ENCODE measurements around the gene RETREG1. TPM values are rescaled to one million over a fixed set of nuclear protein-coding genes. Genes with fewer than 3 reads are reported as not detected.
"Not testable (repeated sequence)": the region's sequence is repeated elsewhere in the genome, so short reads cannot be mapped to it uniquely, and the experiment has no call there.

The RETREG1 gene
- polyA plus RNA-seq, 1 of the 3 experiments (the other 2 are of a cell fraction) = 0.43 TPM

DNA sequence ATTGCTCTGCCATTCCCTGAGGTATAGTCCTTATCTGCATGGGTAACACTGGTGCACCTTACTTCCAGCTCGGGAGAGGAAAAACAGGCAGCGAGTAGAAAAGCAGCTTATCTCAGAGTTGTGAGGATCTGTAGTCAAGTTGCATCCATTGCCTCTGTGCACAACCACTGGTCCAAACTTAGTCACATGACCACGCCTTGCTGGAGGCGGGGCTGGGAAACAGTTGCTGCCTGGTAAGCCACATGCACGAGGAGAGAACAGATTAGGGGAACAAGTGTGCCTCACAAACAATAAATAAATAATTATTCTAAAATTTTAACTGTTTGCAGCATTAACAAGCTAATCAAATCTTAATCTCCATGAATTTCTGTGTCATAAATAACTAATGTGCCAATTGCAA is 169.8 kb downstream of the RETREG1 start:
- CTCF ChIA-PET = interaction anchor here (1.0 to 3.4 kb wide), 4 partner anchors 9 to 286 kb away, joined by 4 to 14 read pairs (median 4); no protein-coding TSS in a partner anchor
- TF ChIP-seq GATA2 (CRISPR knock-in tag; IDR thresholded peaks at IDR 0.05) = no peak
- TF ChIP-seq, protein P1, sequence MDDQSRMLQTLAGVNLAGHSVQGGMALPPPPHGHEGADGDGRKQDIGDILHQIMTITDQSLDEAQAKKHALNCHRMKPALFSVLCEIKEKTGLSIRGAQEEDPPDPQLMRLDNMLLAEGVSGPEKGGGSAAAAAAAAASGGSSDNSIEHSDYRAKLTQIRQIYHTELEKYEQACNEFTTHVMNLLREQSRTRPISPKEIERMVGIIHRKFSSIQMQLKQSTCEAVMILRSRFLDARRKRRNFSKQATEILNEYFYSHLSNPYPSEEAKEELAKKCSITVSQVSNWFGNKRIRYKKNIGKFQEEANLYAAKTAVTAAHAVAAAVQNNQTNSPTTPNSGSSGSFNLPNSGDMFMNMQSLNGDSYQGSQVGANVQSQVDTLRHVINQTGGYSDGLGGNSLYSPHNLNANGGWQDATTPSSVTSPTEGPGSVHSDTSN (IDR thresholded peaks at IDR 0.05) = no peak
- no peak for TF ChIP-seq EP300 (IDR thresholded peaks at IDR 0.05; ENCODE audit: borderline replicate concordance in 1 of 2, low read depth in 1 of 2, low read length in 1 of 2)
- TF ChIP-seq, protein P2, sequence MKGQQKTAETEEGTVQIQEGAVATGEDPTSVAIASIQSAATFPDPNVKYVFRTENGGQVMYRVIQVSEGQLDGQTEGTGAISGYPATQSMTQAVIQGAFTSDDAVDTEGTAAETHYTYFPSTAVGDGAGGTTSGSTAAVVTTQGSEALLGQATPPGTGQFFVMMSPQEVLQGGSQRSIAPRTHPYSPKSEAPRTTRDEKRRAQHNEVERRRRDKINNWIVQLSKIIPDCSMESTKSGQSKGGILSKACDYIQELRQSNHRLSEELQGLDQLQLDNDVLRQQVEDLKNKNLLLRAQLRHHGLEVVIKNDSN (IDR thresholded peaks at IDR 0.05; ENCODE audit: borderline replicate concordance, low read depth) = peak; percentile 64; the same call in 1 of the 2 replicates

DNA sequence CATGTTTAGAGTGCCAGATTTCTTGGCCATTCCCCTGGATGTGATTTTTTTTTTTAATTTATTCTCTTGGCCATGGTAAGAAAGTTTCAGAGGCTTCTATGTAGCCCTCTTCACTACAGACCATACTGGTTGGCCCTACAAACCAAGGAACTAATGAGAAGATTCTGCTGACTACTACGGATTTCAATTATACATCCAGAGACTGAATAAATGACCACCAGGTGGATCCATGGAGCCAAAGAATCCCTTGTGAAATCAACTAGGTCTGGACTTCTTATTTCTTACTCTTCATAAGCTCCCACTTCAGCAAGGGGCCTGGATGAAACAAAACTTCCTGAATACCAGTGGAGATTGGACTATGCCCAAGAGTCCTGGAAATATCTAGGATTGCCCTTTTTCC is 178.8 kb downstream of the RETREG1 start:
- Histone ChIP-seq H3K27me3 (ENCODE audit: insufficient read depth) (no peaks in the 10 kb centered on the region; the same call in 1 of the 2 replicates), H3K27ac (ENCODE audit: low read depth in 2 of 2, low read length in 1 of 2) (no peak overlapping the region), H3F3A (replicated peaks; ENCODE audit: insufficient read depth) (no peaks in the 10 kb centered on the region), H3K36me3 (replicated peaks in 1 of 2; ENCODE audit: control insufficient read depth in 1 of 2, insufficient read depth in 2 of 2, low read length in 1 of 2) (no peaks in the 10 kb centered on the region), H2AFZ (ENCODE audit: low read depth) (no peak overlapping the region), H3K9me3 (no peaks in the 10 kb centered on the region), H3K4me3 (ENCODE audit: low read depth in 2 of 2, low read length in 1 of 2) (no peak overlapping the region), H3K9ac (no peak overlapping the region), H4K20me1 (ENCODE audit: insufficient read depth) (no peaks in the 10 kb centered on the region), H3K9me2 (no peaks in the 10 kb centered on the region), H3K4me1 (ENCODE audit: control insufficient read depth in 1 of 2, insufficient read depth in 2 of 2, low read depth in 1 of 2, low read length in 1 of 2) (no peaks in the 10 kb centered on the region; a peak in 2 of 4 replicates), H3K4me2 (no peak overlapping the region), H3K79me2 (ENCODE audit: insufficient read depth) (no peaks in the 10 kb centered on the region)
- no peak for TF ChIP-seq FOXJ3 (CRISPR knock-in tag; IDR thresholded peaks at IDR 0.05)
- TF ChIP-seq, protein P3, sequence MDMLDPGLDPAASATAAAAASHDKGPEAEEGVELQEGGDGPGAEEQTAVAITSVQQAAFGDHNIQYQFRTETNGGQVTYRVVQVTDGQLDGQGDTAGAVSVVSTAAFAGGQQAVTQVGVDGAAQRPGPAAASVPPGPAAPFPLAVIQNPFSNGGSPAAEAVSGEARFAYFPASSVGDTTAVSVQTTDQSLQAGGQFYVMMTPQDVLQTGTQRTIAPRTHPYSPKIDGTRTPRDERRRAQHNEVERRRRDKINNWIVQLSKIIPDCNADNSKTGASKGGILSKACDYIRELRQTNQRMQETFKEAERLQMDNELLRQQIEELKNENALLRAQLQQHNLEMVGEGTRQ (IDR thresholded peaks at IDR 0.05; ENCODE audit: borderline replicate concordance, low read depth, low read length) = no peak
- no peak for TF ChIP-seq EP300 (IDR thresholded peaks at IDR 0.05; ENCODE audit: borderline replicate concordance in 1 of 2, low read depth in 1 of 2, low read length in 1 of 2)
- no peak for TF ChIP-seq RFX5 (IDR thresholded peaks at IDR 0.05; ENCODE audit: low read length)
- TF ChIP-seq, protein P1 (IDR thresholded peaks at IDR 0.05) = no peak
- TF ChIP-seq ELF1 (IDR thresholded peaks at IDR 0.05) = no peak
- TF ChIP-seq TEAD4 (IDR thresholded peaks at IDR 0.05; ENCODE audit: borderline replicate concordance, insufficient read depth) = no peak
- TF ChIP-seq, protein P4, sequence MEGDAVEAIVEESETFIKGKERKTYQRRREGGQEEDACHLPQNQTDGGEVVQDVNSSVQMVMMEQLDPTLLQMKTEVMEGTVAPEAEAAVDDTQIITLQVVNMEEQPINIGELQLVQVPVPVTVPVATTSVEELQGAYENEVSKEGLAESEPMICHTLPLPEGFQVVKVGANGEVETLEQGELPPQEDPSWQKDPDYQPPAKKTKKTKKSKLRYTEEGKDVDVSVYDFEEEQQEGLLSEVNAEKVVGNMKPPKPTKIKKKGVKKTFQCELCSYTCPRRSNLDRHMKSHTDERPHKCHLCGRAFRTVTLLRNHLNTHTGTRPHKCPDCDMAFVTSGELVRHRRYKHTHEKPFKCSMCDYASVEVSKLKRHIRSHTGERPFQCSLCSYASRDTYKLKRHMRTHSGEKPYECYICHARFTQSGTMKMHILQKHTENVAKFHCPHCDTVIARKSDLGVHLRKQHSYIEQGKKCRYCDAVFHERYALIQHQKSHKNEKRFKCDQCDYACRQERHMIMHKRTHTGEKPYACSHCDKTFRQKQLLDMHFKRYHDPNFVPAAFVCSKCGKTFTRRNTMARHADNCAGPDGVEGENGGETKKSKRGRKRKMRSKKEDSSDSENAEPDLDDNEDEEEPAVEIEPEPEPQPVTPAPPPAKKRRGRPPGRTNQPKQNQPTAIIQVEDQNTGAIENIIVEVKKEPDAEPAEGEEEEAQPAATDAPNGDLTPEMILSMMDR (IDR thresholded peaks at IDR 0.05) = no peak
- TF ChIP-seq, protein P2 (IDR thresholded peaks at IDR 0.05; ENCODE audit: borderline replicate concordance, low read depth) = no peak
- TF ChIP-seq NRF1 (IDR thresholded peaks at IDR 0.05; ENCODE audit: low read depth, low read length) = no peak
- DNase-seq = no peak
- WGBS (ENCODE audit: low lambda C conversion rate) = 58% methylated on average over 1 of the region's 1 CpG
- CTCF ChIA-PET = interaction anchor here (1.3 to 1.7 kb wide), 2 partner anchors 15 to 18 kb away, joined by 6 read pairs; no protein-coding TSS in a partner anchor
- POLR2A ChIA-PET = no interaction called here

More for the DNA sequence above, 169.8 kb downstream of the RETREG1 start:
- POLR2A ChIA-PET = interaction anchor here (0.7 kb wide), 1 partner anchor 1078 kb away, joined by 3 read pairs; no protein-coding TSS in a partner anchor
- DNase-seq = no peak
- WGBS (ENCODE audit: low lambda C conversion rate) = 95% methylated on average over 5 of the region's 5 CpGs
- H3K79me2 ChIP-seq (ENCODE audit: insufficient read depth) = no peaks in the 10 kb centered on the region
- no peaks in the 10 kb centered on the region for H3K9me2 ChIP-seq
- no peaks in the 10 kb centered on the region for H4K20me1 ChIP-seq (ENCODE audit: insufficient read depth)
- no peak overlapping the region for H3K4me3 ChIP-seq (ENCODE audit: low read depth in 2 of 2, low read length in 1 of 2)
- no peaks in the 10 kb centered on the region for H3K27me3 ChIP-seq (ENCODE audit: insufficient read depth)
- no peak overlapping the region for H3K4me2 ChIP-seq
- H3F3A ChIP-seq (replicated peaks; ENCODE audit: insufficient read depth) = no peaks in the 10 kb centered on the region
- H3K4me1 ChIP-seq (ENCODE audit: control insufficient read depth in 1 of 2, insufficient read depth in 2 of 2, low read depth in 1 of 2, low read length in 1 of 2) = peaks cover 0 to 2% of the 10 kb centered on the region in 2 experiments; a peak in 2 of 4 replicates
- no peak overlapping the region for H2AFZ ChIP-seq (ENCODE audit: low read depth)
- no peak overlapping the region for H3K9ac ChIP-seq
- H3K9me3 ChIP-seq = no peaks in the 10 kb centered on the region
- peaks cover 29 to 43% of the 10 kb centered on the region in 2 experiments for H3K36me3 ChIP-seq (replicated peaks in 1 of 2; ENCODE audit: control insufficient read depth in 1 of 2, insufficient read depth in 2 of 2, low read length in 1 of 2)
- peak overlapping the region in 1 of 2 experiments; percentile 7; a peak in 1 of 4 replicates for H3K27ac ChIP-seq (ENCODE audit: low read depth in 2 of 2, low read length in 1 of 2)

DNA sequence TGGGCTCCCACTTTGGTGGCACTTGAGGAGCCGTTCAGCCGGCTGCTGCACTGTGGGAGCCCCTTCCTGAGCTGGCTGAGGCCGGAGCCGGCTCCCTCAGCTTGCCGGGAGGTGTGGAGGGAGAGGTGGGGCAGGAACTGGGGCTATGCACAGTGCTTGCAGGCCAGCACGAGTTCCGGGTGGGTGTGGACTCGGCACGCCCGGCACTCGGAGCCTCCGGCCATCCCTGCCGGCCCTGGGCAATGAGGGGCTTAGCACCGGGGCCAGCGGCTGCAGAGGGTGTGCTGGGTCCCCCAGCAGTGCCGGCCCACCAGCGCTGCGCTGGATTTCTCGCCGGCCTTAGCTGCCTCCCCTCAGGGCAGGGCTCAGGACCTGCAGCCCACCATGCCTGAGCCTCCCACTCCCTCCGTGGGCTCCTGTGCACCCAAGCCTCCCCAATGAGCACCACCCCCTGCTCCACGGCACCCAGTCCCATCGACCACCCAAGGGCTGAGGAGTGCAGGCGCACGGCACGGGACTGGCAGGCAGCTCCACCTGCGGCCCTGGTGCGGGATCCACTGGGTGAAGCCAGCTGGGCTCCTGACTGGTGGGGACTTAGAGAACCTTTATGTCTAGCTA is 180.6 kb downstream of the RETREG1 start:
- H3K4me3 ChIP-seq (ENCODE audit: low read depth in 2 of 2, low read length in 1 of 2); H3K9ac ChIP-seq; H3K9me3 ChIP-seq; H3K36me3 ChIP-seq (replicated peaks in 1 of 2; ENCODE audit: control insufficient read depth in 1 of 2, insufficient read depth in 2 of 2, low read length in 1 of 2); H3K4me2 ChIP-seq; H3K79me2 ChIP-seq (ENCODE audit: insufficient read depth); DNase-seq; H3K4me1 ChIP-seq (ENCODE audit: control insufficient read depth in 1 of 2, insufficient read depth in 2 of 2, low read depth in 1 of 2, low read length in 1 of 2); H3K27ac ChIP-seq (ENCODE audit: low read depth in 2 of 2, low read length in 1 of 2); POLR2A ChIA-PET; H3F3A ChIP-seq (replicated peaks; ENCODE audit: insufficient read depth); H3K9me2 ChIP-seq; H2AFZ ChIP-seq (ENCODE audit: low read depth); H3K27me3 ChIP-seq (ENCODE audit: insufficient read depth); H4K20me1 ChIP-seq (ENCODE audit: insufficient read depth): not testable (repeated sequence)
- CTCF ChIA-PET = interaction anchor here (0.6 to 1.6 kb wide), 2 partner anchors 8 to 1106 kb away, joined by 3 read pairs; no protein-coding TSS in a partner anchor
- WGBS (ENCODE audit: low lambda C conversion rate) = 74% methylated on average over 10 of the region's 28 CpGs

Data from SK-N-SH (cell line).